GM19463 (cell line): ENCODE measurements around the gene TOLLIP.
"Not testable (repeated sequence)": the region's sequence is repeated elsewhere in the genome, so short reads cannot be mapped to it uniquely, and the experiment has no call there.

Experiments used
- ATAC-seq: cut with Tn5 transposase; IDR thresholded peaks from one replicate; pipeline ENCODE4 v1.9.1; 2021; ENCODE audit warnings: mild to moderate bottlenecking, moderate library complexity; ENCODE audit not compliant: unreplicated experiment

Gene TOLLIP

GRCh38 chr11:1309498-1310317 lies at the start of gene TOLLIP:
TOLLIP (minus strand) TSS chr11:1309632; CDS start chr11:1309498, 134 bp downstream.
- ATAC-seq, result peak; percentile 77

- ATAC-seq, result not testable (repeated sequence)
These were observed 49.5 kb upstream of the TOLLIP start for GRCh38 chr11:1358931-1359330.

- no peak for ATAC-seq
These were observed 48.9 kb upstream of the TOLLIP start for GRCh38 chr11:1358286-1358685.

- ATAC-seq, result no peak
These were observed 47.1 kb upstream of the TOLLIP start for GRCh38 chr11:1356478-1356960.

- no peak for ATAC-seq
These were observed 46.6 kb upstream of the TOLLIP start for GRCh38 chr11:1356007-1356435.

- no peak for ATAC-seq
These were observed 44.9 kb upstream of the TOLLIP start for GRCh38 chr11:1354125-1354938.

GRCh38 chr11:1353383-1354124 lies 44.1 kb upstream of the TOLLIP start:
- no peak for ATAC-seq

GRCh38 chr11:1352696-1353382 lies 43.4 kb upstream of the TOLLIP start:
- no peak for ATAC-seq

- no peak for ATAC-seq
These were observed 42.0 kb upstream of the TOLLIP start for GRCh38 chr11:1351278-1351937.

- ATAC-seq, result no peak
These were observed 40.8 kb upstream of the TOLLIP start for GRCh38 chr11:1350086-1350725.

- no peak for ATAC-seq
These were observed 40.1 kb upstream of the TOLLIP start for GRCh38 chr11:1349327-1350041.

GRCh38 chr11:1348796-1349326 lies 39.4 kb upstream of the TOLLIP start:
- ATAC-seq, result no peak

GRCh38 chr11:1348146-1348795 lies 38.8 kb upstream of the TOLLIP start:
- no peak for ATAC-seq

- ATAC-seq, result not testable (repeated sequence)
These were observed 38.1 kb upstream of the TOLLIP start for GRCh38 chr11:1347411-1347999.

GRCh38 chr11:1346669-1347390 lies 37.4 kb upstream of the TOLLIP start:
- ATAC-seq, result no peak

GRCh38 chr11:1345737-1346513 lies 36.5 kb upstream of the TOLLIP start:
- ATAC-seq, result no peak
